GF-D8 (cell line): ENCODE results near the gene TNRC6B.
"Not testable (repeated sequence)": the region's sequence is repeated elsewhere in the genome, so short reads cannot be mapped to it uniquely, and the experiment has no call there.

ENCODE experiments used
- DNase-seq: peaks from one replicate; lab custom pipeline; 2025; lab: John Stamatoyannopoulos, UW

Gene TNRC6B

GRCh38 chr22:40211476-40212054, 33.8 kb downstream of the TNRC6B start:
- DNase-seq = no peak

DNA sequence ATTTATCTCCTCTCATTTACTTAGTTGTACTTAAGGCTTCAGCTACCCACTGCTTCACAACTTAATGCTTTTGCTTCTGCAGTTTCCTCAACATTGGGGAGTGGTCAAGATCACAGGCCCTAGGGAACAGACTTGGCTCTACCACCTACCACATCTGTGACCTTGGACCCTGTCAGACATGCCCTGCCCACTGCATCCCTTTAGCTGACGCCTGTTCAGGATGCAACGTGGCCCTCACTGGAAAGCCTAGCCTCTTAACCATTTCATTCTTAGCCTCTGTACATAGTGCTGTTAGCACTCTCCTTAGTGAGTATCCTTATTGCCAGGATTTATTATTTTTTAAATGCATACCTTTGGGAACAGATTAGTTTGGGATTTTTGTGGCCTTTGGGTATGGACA, 34.4 kb downstream of the TNRC6B start:
- no peak for DNase-seq

GRCh38 chr22:40213478-40213877, 35.8 kb downstream of the TNRC6B start:
- DNase-seq = no peak

DNA sequence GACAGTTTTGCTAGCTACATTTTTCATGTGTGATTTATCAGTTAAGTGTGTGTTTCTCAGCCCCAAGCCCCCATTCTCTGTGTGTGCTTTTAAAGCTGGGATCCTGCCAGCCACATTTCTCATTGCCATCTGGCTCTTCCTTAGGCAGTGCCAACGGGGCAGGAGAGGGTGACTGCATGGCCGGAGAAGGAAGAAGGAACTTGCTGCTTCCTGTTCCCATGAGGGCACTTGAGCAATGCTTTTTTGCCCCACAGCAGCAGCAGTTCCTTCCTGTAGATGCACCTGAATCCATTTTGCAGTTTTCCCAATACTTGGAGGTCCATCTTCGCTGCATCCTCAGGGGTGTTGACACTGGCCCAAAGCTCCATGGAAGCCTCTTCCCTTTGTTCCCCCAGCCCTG, 37.5 kb downstream of the TNRC6B start:
- peak; percentile 79 for DNase-seq

GRCh38 chr22:40216041-40216756, 38.5 kb downstream of the TNRC6B start:
- DNase-seq = no peak

DNA sequence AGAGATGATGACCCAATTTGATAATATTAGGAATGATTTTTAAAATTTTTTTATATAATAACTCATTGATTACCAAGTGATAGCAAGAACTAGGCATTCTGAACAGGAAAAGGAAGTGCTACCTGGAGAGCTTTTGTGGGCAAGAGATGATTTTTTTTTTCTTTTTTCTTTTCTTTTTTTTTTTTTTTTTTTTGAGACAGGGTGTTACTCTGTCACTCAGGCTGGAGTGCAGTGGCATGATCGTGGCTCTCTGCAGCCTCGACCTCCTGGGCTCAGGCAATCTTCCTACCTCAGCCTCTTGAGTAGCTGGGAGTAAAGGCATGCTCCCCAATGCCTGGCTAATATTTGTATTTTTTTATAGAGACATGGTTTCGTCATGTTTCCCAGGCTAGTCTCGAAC, 40.4 kb downstream of the TNRC6B start:
- DNase-seq = no peak

GRCh38 chr22:40218723-40219294, 41.1 kb downstream of the TNRC6B start:
- no peak for DNase-seq

DNA sequence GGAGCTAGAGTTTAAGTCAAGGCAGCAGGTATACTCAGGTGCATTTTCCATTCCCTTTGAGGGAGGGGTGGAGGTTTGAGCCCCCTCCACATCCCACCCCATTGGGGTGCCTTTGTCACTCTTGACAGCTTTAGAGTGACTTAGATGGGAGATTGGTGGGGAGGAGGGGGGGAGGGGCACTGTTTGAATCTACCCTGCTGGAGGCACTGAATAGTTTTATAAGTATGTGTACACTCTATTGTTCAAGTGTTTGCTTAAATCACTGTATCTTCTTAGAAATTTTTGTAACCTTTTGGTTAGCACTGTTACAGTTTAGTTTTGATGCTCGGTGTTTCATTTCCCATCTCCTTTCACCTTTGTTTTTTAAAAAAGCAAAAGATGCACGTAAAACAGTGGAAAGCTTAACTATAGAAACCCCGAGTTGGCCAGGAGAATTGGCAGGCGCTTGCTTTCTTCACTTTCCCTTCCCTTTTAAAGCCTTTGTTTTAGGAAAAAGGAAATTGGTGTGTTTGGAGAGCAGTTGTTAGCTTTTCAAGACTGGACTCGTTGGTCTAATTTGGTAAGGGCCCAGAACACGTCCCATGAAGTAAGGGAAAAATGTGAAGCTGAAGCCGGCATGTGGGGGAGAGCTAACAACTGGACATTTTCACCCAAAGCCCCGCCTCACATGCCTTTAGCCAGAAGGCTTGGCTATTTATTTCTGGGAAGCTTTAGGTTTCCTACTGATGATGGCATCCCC, 42.8 kb downstream of the TNRC6B start:
- DNase-seq = no peak

DNA sequence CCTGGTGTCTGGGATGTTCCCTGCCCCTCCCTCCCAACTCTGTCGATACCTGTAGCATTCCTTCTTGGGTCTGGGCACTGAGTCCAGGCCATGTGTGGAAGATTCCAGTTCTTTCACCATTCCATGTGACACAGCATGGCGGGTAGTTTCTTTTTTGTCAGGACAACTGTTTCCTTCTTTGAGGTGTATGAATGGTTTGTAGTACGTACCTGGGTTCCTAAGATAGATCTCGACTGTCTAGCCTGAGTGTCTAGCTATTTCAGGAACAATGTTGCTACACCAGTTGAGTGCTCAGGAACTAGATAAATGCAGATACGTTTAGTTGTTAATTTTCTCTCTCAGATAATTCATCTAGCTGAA, 43.3 kb downstream of the TNRC6B start:
- DNase-seq = no peak

DNA sequence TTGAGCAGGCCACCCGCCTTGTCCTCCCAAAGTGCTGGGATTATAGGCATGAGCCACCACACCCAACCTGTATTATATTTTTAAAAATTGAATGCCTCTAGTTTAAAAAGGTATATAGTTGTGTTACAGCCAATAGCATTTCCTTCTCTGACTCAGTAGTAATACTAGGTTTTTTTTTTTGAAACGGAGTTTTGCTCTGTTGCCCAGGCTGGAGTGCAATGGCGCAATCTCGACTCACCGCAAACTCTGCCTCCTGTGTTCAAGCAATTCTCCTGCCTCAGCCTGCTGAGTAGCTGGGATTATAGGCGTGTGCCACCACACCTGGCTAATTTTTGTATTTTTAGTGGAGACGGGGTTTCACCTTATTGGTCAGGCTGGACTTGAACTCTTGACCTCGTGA, 45.3 kb downstream of the TNRC6B start:
- DNase-seq = not testable (repeated sequence)

- no peak for DNase-seq
Measured at GRCh38 chr22:40224702-40225101, 47.0 kb downstream of the TNRC6B start.

DNA sequence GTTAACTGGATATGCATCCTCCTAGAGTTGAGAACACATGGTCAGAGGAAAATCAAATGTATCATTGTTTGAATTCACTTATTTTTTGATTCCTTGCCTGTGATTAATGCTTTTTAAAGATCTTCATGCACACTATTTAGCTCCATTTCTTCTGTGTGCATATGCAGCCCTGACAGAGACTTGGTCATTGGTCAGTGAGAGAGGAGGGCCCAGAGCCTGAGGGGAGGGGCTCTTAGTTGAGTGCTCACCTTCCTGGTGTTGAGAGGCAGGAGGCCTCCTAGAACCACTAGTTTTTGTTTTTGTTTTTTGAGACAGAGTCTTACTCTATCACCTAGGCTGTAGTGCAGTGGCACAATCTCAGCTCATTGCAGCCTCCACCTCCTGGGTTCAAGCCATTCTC, 48.9 kb downstream of the TNRC6B start:
- DNase-seq = no peak

DNA sequence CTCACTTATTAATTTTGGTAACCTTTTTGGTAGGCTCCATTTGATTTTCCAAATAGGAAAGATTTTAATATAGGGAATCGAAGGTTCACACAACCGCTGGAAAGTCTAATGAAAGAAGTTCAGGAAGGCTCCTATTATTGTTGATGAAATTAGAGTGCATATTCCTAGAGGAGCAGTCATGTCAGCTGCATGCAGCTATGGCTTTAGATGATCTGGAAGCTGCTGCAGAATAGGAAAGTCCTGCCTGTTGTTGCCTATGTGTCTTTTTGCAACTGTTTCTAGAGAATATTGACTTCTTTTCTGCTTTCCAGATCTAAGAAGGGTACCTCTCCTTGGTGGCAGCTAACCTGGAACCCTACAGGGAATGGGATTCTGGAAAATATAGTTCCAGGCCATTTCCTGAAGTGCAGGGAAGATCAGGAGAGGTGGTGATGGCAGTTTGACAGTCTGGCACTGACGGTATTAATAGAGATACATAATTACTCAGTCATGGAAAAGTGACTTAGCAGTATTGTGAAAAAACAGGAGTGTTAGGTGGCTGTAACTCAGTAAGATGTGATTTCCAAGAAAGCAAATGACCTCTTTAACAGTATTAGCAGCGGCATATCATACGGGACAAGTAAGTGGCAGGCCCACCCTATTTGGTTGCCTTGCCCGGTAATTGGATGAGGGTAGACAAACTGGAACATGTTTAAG, 54.0 kb downstream of the TNRC6B start:
- no peak for DNase-seq

GRCh38 chr22:40232624-40233023, 54.9 kb downstream of the TNRC6B start:
- no peak for DNase-seq

- no peak for DNase-seq
Measured at GRCh38 chr22:40233886-40234285, 56.2 kb downstream of the TNRC6B start.

DNA sequence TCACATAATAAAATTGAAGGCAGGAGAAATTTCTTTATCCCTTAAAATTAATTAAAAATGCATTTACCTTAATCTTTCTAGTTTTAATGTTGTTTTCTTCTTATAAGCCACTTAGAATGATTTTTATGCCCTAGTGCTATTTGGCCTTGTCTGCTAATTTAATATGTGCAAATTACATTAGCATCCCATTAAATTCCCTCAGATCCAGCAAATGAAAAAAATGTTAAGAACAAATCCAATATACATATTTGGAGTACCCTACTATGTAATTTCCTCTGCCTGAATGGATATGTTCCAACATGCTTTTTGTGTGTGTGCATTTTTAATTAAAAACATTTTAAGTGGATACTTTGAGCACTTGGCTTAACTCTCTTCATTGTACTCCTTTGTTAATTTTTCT, 56.9 kb downstream of the TNRC6B start:
- DNase-seq = no peak

DNA sequence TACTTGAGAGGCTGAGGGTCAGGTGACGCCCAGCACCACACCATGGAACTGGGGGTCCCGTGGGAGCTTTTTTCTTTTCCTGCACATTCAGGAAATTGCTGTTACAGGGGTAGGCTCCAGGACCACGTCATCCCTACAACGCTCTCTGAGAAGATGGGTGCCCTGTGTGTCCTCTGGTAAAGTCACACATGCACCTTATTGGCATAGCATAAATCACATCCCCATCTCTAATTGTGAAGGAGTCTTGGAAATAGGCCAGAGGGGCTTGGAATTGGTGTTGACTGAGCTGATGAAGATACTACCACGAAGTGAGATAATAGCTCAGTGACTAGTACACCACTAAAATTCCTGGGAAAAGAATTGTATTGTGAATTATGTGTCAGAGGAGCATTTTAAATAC, 57.6 kb downstream of the TNRC6B start:
- no peak for DNase-seq

- no peak for DNase-seq
Measured at GRCh38 chr22:40236131-40236665, 58.5 kb downstream of the TNRC6B start.

DNA sequence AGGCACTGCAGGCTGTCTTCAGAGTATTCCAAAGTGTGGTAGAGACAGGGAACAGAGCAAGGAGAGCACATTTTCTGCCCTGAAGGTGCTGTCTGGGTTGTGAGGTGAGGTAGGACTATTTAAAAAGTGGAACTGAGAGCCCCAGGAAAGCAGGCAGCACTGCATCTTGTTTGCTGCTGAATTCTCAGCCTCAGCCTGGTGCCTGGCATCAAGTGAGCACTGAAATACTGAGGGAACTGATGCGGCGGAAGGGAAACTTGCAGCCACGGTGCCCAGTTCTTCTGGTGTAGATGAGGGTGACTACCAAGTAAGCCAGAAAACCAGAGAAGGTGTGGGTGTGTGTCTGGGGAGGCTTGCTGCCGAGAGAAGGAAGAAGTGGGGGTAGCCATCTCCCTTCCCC, 59.5 kb downstream of the TNRC6B start:
- no peak for DNase-seq

DNA sequence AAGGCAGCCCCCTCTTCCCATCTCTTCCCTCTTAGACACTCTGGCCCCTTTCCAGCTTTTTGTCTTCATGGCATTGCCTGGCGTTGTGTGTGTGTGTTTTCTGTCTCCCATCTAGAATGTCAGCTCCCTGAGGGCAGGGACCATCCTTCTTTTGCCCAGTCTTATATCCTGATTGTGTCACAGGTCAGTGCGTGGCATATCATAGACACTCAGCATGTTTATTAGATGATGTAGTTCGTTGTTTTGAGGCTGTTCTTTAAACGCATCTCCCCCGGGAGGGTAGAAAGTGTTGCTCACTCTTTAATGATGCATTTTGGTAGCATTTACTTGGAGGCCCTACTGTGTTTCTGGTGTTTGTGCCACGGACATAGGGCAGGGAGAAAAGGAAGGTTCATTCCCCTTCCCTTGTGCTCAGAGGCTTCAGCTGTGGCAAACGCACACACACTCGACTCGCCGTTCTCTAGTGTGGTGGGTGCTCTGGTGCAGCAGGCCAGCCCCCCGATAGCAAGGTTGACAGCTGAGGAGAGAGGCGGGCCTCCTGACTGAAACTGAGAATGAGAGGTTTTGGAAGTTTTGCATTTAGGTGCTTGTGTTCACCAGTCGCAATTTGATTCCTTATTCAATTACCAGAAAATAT, 60.2 kb downstream of the TNRC6B start:
- no peak for DNase-seq

GRCh38 chr22:40238425-40239344, 61.0 kb downstream of the TNRC6B start:
- no peak for DNase-seq
